HCT116 (cell line): ENCODE results near the gene KIF12. TPM values are rescaled to one million over a fixed set of nuclear protein-coding genes. Genes with fewer than 3 reads are reported as not detected.

Experiments used
- ATAC-seq: fragments of 200-7000 bp; cut with Tn5 transposase; 2 replicates; pipeline ENCODE4 v1.9.1; 2020; ENCODE audit warnings: mild to moderate bottlenecking, moderate library complexity
- BruUV-seq: library from RNA; stranded (reverse); fragments of 400-500 nt; replicated peaks from 2 replicates; lab custom pipeline; 2021; lab: Mats Ljungman, UMichigan
- CTCF ChIA-PET: fragments of 300-600 bp; sonication (Branson Sonifier 250); formaldehyde crosslinking; loops from one replicate; lab custom pipeline; 2021; ENCODE audit warnings: antibody characterized with exemption; lab: Charles Lee
- POLR2A ChIA-PET: fragments of 300-600, 350-600 bp; sonication (Branson Sonifier 250); formaldehyde crosslinking; loops from one replicate; lab custom pipeline; 2021; ENCODE audit warnings: antibody characterized with exemption; lab: Charles Lee
- RAD21 ChIA-PET, 2 experiments: fragments of 300-600 bp; sonication (Branson Sonifier 250); formaldehyde crosslinking; loops; one replicate each; lab custom pipeline; 2023; ENCODE audit warnings: low total read pairs in 2 of 2; ENCODE audit not compliant: uncharacterized antibody in 2 of 2, unreplicated experiment in 2 of 2, low non-redundant PET in 1 of 2; lab: Charles Lee
- DNase-seq: peaks from one replicate; pipeline ENCODE4 v3.0.0-alpha.2; 2010; ENCODE audit warnings: low read depth, low spot score
- H2AFZ ChIP-seq: fragments of 200-600 bp; shearing (Covaris generic), sonication (generic); 2 replicates; pipeline ENCODE4 v1.6.1; 2017; ENCODE audit warnings: low read depth, mixed run types, mixed read lengths, antibody characterized with exemption, low read length; ENCODE audit not compliant: poor library complexity, severe bottlenecking
- H3K27ac ChIP-seq: 2 replicates; pipeline ENCODE4 v1.5.1; 2012; ENCODE audit warnings: low read depth, low read length
- H3K27me3 ChIP-seq: fragments of 200-600 bp; sonication (generic); 2 replicates; pipeline ENCODE4 v1.6.1; 2016; ENCODE audit warnings: mixed run types, low read length, mixed read lengths; ENCODE audit not compliant: insufficient read depth
- H3K36me3 ChIP-seq, 2 experiments: fragments of 200-500 bp in 1 of 2; fragments of 200-600 bp in 1 of 2; sonication (Bioruptor generic) in 1 of 2; sonication (generic) in 1 of 2; 2 replicates each; pipeline versions ENCODE4 v1.5.1 to v1.6.1; 2014 to 2016; ENCODE audit warnings: low read length in 2 of 2, inconsistent platforms in 1 of 2, mixed read lengths in 1 of 2, mixed run types in 1 of 2; ENCODE audit not compliant: insufficient read depth in 2 of 2, control insufficient read depth in 1 of 2
- H3K4me1 ChIP-seq, 2 experiments: fragments of 200-600 bp in 1 of 2; sonication (generic) in 1 of 2; 2 replicates each; pipeline versions ENCODE4 v1.5.1 to v1.6.1; 2012 to 2017; ENCODE audit warnings: low read length in 2 of 2, inconsistent platforms in 1 of 2, mild to moderate bottlenecking in 1 of 2, mixed read lengths in 1 of 2, mixed run types in 1 of 2, moderate library complexity in 1 of 2; ENCODE audit not compliant: insufficient read depth in 2 of 2, control insufficient read depth in 1 of 2
- H3K4me2 ChIP-seq: fragments of 200-600 bp; sonication (generic); 2 replicates; pipeline ENCODE4 v1.6.1; 2017; ENCODE audit warnings: mixed run types, low read length, mixed read lengths
- H3K4me3 ChIP-seq, 2 experiments: fragments of 200-600 bp in 1 of 2; sonication (generic) in 1 of 2; replicated peaks in 1 of 2; 2 replicates each; pipeline ENCODE4 v1.5.1; 2011 to 2016; ENCODE audit warnings: low read length in 2 of 2, control low read depth in 1 of 2, low read depth in 1 of 2, mild to moderate bottlenecking in 1 of 2, mixed read lengths in 1 of 2, mixed run types in 1 of 2
- H3K79me2 ChIP-seq: fragments of 200-600 bp; sonication (generic); 2 replicates; pipeline ENCODE4 v1.6.1; 2017; ENCODE audit warnings: mild to moderate bottlenecking, mixed run types, low read length, moderate library complexity, mixed read lengths; ENCODE audit not compliant: insufficient read depth
- H3K9ac ChIP-seq: fragments of 200-600 bp; sonication (generic); 2 replicates; pipeline ENCODE4 v1.6.1; 2016; ENCODE audit warnings: low read length, mixed read lengths
- H3K9me2 ChIP-seq: fragments of 200-600 bp; sonication (generic), shearing (Covaris generic); 2 replicates; pipeline ENCODE4 v1.6.1; 2017; ENCODE audit warnings: mixed run types, mild to moderate bottlenecking, moderate library complexity; ENCODE audit not compliant: insufficient read depth
- H3K9me3 ChIP-seq, 2 experiments: fragments of 200-500 bp in 1 of 2; fragments of 200-600 bp in 1 of 2; sonication (Bioruptor generic) in 1 of 2; sonication (generic) in 1 of 2; 2 replicates each; pipeline ENCODE4 v1.6.1; 2014 to 2017; ENCODE audit warnings: low read length in 2 of 2, mixed read lengths in 2 of 2, inconsistent platforms in 1 of 2, low read depth in 1 of 2, mild to moderate bottlenecking in 1 of 2, mixed run types in 1 of 2, moderate library complexity in 1 of 2; ENCODE audit not compliant: control insufficient read depth in 1 of 2, insufficient read depth in 1 of 2
- H4K20me1 ChIP-seq: fragments of 200-600 bp; sonication (generic), shearing (Covaris generic); 2 replicates; pipeline ENCODE4 v1.6.1; 2017; ENCODE audit warnings: mixed run types, mild to moderate bottlenecking, moderate library complexity; ENCODE audit not compliant: insufficient read depth
- CEBPB ChIP-seq: IDR thresholded peaks from 2 replicates; pipeline ENCODE4 v1.6.1; 2012; ENCODE audit warnings: low read depth
- EGR1 ChIP-seq: IDR thresholded peaks from 2 replicates; pipeline ENCODE4 v1.6.1; 2012; ENCODE audit warnings: low read depth
- ELF1 ChIP-seq: IDR thresholded peaks from 2 replicates; pipeline ENCODE4 v1.6.1; 2012; ENCODE audit warnings: low read depth, borderline replicate concordance
- EZH2 ChIP-seq: fragments of 200-600 bp; sonication (generic); IDR thresholded peaks from 2 replicates; pipeline ENCODE4 v1.6.1; 2017; ENCODE audit warnings: antibody characterized with exemption, mixed run types
- EZH2phosphoT487 ChIP-seq: fragments of 200-600 bp; IDR thresholded peaks from 2 replicates; pipeline ENCODE4 v1.6.1; 2018; ENCODE audit warnings: antibody characterized with exemption, borderline replicate concordance
- FOSL1 ChIP-seq: IDR thresholded peaks from 2 replicates; pipeline ENCODE4 v1.6.1; 2012; ENCODE audit warnings: low read depth
- JUND ChIP-seq: IDR thresholded peaks from 2 replicates; pipeline ENCODE4 v1.6.1; 2012
- POLR2A ChIP-seq: IDR thresholded peaks from 2 replicates; pipeline ENCODE4 v1.7.0; 2011; ENCODE audit warnings: borderline replicate concordance; ENCODE audit not compliant: insufficient read depth, insufficient read length; ENCODE audit errors: extremely low read depth
- RAD21 ChIP-seq: IDR thresholded peaks from 2 replicates; pipeline ENCODE4 v1.6.1; 2012; ENCODE audit warnings: low read depth, mild to moderate bottlenecking
- SRF ChIP-seq: IDR thresholded peaks from 2 replicates; pipeline ENCODE4 v1.6.1; 2012; ENCODE audit warnings: low read depth
- TCF7L2 ChIP-seq: IDR thresholded peaks from 2 replicates; pipeline ENCODE4 v1.7.0; 2011; ENCODE audit warnings: borderline replicate concordance, inconsistent platforms; ENCODE audit not compliant: insufficient read depth, insufficient read length; ENCODE audit errors: extremely low read depth
- YY1 ChIP-seq: IDR thresholded peaks from 2 replicates; pipeline ENCODE4 v1.6.1; 2011; ENCODE audit warnings: low read length, low read depth, moderate library complexity, mild to moderate bottlenecking; ENCODE audit not compliant: insufficient replicate concordance; ENCODE audit errors: extremely low read depth
- ZFX ChIP-seq: fragments of 450-650 bp; IDR thresholded peaks from 2 replicates; pipeline ENCODE4 v1.6.1; 2017
- intact Hi-C: fragments of 100-400 bp; cut with micrococcal nuclease; formaldehyde crosslinking; loops from 2 replicates; pipeline ENCODE4 v1.10.0; 2022
- total RNA-seq: library from RNA; stranded (reverse); gene quantifications from one replicate; pipeline ENCODE4 v1.2.1, GENCODE V29; 2021; ENCODE audit not compliant: unreplicated experiment
- TF ChIP-seq, protein P1 (sequence below): IDR thresholded peaks from 2 replicates; pipeline ENCODE4 v1.6.1; 2011; ENCODE audit warnings: mild to moderate bottlenecking, low read length, moderate library complexity; ENCODE audit not compliant: insufficient replicate concordance; ENCODE audit errors: extremely low read depth
- TF ChIP-seq, protein P2 (sequence below): IDR thresholded peaks from 2 replicates; pipeline ENCODE4 v1.6.1; 2012
- TF ChIP-seq, protein P3 (sequence below): IDR thresholded peaks from 2 replicates; pipeline ENCODE4 v1.6.1; 2012
- TF ChIP-seq, protein P4 (sequence below), 3 experiments: fragments of 200-600 bp in 1 of 3; sonication (generic) in 1 of 3; IDR thresholded peaks in 2 of 3; conservative IDR thresholded peaks in 1 of 3; 2 replicates each; pipeline ENCODE4 v1.5.1; 2012 to 2017; ENCODE audit warnings: low read depth in 2 of 3, low read length in 2 of 3, antibody characterized with exemption in 1 of 3, borderline replicate concordance in 1 of 3, control low read depth in 1 of 3, mild to moderate bottlenecking in 1 of 3, mixed read lengths in 1 of 3, mixed run types in 1 of 3, moderate library complexity in 1 of 3; ENCODE audit not compliant: insufficient read depth in 1 of 3

Gene KIF12
- total RNA-seq, 1 experiment from 2014 or later, result 6.4 TPM

DNA sequence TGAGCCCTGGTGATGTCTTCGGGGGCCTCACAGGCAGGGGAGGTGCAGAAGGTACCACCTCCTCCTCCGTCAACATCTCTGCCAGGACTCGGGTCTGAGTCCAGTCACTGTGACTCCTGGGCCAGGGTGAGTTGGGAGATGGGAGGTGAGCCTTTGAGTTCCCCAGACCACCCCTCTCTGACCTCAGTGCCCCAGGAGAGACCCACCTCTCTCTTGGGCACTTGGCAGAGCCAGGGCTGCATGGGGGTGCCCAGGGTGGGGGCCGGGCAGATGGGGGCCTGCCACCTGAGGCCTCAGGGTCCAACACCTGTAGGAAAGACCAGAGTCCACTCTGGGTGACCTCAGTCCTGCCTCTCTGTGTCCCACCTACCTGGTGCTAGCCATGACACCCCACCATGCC is 6.8 kb downstream of the KIF12 start:
- no peaks in the 10 kb centered on the region for H3K27me3 ChIP-seq
- POLR2A ChIA-PET, result no interaction called here
- H3K9ac ChIP-seq, result no peak overlapping the region
- intact Hi-C loops, result no loop called here
- no peak for DNase-seq
- H3K27ac ChIP-seq, result no peak overlapping the region
- H3K9me2 ChIP-seq, result no peaks in the 10 kb centered on the region
- CTCF ChIA-PET, result interaction anchor here (1.9 kb wide), 1 partner anchor 10 kb away, joined by 9 read pairs; no protein-coding TSS in a partner anchor
- H3K79me2 ChIP-seq, result no peaks in the 10 kb centered on the region
- BruUV-seq, result no TSS peak
- TF ChIP-seq, protein P1, sequence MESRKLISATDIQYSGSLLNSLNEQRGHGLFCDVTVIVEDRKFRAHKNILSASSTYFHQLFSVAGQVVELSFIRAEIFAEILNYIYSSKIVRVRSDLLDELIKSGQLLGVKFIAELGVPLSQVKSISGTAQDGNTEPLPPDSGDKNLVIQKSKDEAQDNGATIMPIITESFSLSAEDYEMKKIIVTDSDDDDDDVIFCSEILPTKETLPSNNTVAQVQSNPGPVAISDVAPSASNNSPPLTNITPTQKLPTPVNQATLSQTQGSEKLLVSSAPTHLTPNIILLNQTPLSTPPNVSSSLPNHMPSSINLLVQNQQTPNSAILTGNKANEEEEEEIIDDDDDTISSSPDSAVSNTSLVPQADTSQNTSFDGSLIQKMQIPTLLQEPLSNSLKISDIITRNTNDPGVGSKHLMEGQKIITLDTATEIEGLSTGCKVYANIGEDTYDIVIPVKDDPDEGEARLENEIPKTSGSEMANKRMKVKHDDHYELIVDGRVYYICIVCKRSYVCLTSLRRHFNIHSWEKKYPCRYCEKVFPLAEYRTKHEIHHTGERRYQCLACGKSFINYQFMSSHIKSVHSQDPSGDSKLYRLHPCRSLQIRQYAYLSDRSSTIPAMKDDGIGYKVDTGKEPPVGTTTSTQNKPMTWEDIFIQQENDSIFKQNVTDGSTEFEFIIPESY, result no peak
- TF ChIP-seq FOSL1 (no peak), TCF7L2 (no peak), JUND (no peak)
- TF ChIP-seq, protein P2, sequence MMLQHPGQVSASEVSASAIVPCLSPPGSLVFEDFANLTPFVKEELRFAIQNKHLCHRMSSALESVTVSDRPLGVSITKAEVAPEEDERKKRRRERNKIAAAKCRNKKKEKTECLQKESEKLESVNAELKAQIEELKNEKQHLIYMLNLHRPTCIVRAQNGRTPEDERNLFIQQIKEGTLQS, result no peak
- TF ChIP-seq, all 23 proteins: peak for 0
- RAD21 ChIA-PET, result no interaction called here
- Histone ChIP-seq H3K36me3 (no peaks in the 10 kb centered on the region), H3K4me2 (no peak overlapping the region), H3K9me3 (no peaks in the 10 kb centered on the region), H3K4me3 (no peak overlapping the region), H4K20me1 (no peaks in the 10 kb centered on the region), H2AFZ (no peak overlapping the region), H3K4me1 (peaks cover 0 to 1% of the 10 kb centered on the region in 2 experiments; a peak in 1 of 4 replicates)
- no peak for ATAC-seq

DNA sequence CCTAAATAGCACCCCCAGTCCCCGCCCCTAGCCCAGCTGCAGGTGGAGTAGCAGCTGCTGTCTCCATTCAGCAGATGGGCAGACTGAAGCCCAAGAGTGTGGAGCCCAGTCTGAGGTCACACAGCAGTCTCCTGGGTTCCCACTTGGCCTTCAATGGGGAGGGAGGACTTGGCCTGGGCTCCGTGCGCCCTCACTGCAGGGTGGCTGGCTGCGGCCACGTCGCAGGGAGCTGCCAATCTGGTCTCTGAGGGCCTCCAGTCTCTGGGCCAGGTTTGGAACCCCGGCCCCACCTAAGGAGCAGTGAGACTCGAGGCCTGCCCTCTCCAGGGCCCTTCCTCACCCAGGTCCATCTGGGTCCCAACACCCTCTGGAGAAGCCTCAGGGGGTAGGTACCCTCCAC is 7.4 kb downstream of the KIF12 start:
- Histone ChIP-seq H2AFZ (no peak overlapping the region), H3K27ac (no peak overlapping the region), H3K4me3 (no peak overlapping the region), H3K27me3 (no peaks in the 10 kb centered on the region), H3K9ac (no peak overlapping the region), H3K79me2 (no peaks in the 10 kb centered on the region), H3K4me1 (no peaks in the 10 kb centered on the region), H3K9me2 (no peaks in the 10 kb centered on the region), H3K9me3 (no peaks in the 10 kb centered on the region), H3K36me3 (no peaks in the 10 kb centered on the region), H4K20me1 (no peaks in the 10 kb centered on the region), H3K4me2 (no peak overlapping the region)
- ChIA-PET RAD21 (no interaction called here), CTCF (interaction anchor here (1.0 kb wide), 2 partner anchors 9 to 16 kb away, joined by 3 read pairs; no protein-coding TSS in a partner anchor), POLR2A (no interaction called here)
- no peak for DNase-seq
- ATAC-seq, result no peak
- BruUV-seq, result no TSS peak
- intact Hi-C loops, result no loop called here
- TF ChIP-seq POLR2A (no peak), EZH2 (no peak), YY1 (no peak), JUND (no peak), TCF7L2 (no peak), EZH2phosphoT487 (no peak), ELF1 (no peak), ZFX (no peak), RAD21 (no peak), CEBPB (no peak), EGR1 (no peak), SRF (no peak)
- TF ChIP-seq, protein P3, sequence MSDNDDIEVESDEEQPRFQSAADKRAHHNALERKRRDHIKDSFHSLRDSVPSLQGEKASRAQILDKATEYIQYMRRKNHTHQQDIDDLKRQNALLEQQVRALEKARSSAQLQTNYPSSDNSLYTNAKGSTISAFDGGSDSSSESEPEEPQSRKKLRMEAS, result no peak
- TF ChIP-seq, protein P4, sequence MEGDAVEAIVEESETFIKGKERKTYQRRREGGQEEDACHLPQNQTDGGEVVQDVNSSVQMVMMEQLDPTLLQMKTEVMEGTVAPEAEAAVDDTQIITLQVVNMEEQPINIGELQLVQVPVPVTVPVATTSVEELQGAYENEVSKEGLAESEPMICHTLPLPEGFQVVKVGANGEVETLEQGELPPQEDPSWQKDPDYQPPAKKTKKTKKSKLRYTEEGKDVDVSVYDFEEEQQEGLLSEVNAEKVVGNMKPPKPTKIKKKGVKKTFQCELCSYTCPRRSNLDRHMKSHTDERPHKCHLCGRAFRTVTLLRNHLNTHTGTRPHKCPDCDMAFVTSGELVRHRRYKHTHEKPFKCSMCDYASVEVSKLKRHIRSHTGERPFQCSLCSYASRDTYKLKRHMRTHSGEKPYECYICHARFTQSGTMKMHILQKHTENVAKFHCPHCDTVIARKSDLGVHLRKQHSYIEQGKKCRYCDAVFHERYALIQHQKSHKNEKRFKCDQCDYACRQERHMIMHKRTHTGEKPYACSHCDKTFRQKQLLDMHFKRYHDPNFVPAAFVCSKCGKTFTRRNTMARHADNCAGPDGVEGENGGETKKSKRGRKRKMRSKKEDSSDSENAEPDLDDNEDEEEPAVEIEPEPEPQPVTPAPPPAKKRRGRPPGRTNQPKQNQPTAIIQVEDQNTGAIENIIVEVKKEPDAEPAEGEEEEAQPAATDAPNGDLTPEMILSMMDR (IDR thresholded peaks at IDR 0.05 in 2 of 3, conservative IDR thresholded peaks at IDR 0.05 in 1 of 3; ENCODE audit: borderline replicate concordance in 1 of 3, insufficient read depth in 1 of 3, low read depth in 2 of 3, low read length in 2 of 3), result no peak
- TF ChIP-seq, protein P2, result no peak
